ENCODE data around the gene ECE1. TPM values are rescaled to one million over a fixed set of nuclear protein-coding genes. Genes with fewer than 3 reads are reported as not detected.

The ECE1 gene
- total and polyA plus RNA-seq, 2 of the 8 experiments (the other 6 are each of a cell fraction or from before 2014, with no cell fraction given), result 21.4 to 36.8 TPM

DNA sequence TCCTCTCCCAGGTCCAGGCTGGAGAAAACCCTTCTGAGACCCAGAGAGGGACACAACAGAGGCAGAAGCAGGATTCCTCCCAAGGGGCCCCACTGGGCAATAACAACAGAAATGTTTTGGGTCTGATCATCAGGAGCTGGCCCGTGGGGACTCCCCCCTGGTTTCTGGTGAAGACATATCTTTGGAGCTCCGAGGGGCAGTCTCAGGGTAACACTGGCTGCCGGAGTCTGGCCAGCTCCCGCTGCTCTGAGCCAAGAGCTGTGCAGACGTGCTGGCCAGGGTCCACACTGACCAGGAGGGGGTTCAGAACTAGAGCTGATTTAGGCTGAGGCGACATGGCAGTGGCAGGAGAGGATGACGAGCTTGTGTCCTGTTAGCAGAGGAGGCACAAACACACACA, 13.1 kb downstream of the ECE1 start (continued):
- TF ChIP-seq, protein P1, sequence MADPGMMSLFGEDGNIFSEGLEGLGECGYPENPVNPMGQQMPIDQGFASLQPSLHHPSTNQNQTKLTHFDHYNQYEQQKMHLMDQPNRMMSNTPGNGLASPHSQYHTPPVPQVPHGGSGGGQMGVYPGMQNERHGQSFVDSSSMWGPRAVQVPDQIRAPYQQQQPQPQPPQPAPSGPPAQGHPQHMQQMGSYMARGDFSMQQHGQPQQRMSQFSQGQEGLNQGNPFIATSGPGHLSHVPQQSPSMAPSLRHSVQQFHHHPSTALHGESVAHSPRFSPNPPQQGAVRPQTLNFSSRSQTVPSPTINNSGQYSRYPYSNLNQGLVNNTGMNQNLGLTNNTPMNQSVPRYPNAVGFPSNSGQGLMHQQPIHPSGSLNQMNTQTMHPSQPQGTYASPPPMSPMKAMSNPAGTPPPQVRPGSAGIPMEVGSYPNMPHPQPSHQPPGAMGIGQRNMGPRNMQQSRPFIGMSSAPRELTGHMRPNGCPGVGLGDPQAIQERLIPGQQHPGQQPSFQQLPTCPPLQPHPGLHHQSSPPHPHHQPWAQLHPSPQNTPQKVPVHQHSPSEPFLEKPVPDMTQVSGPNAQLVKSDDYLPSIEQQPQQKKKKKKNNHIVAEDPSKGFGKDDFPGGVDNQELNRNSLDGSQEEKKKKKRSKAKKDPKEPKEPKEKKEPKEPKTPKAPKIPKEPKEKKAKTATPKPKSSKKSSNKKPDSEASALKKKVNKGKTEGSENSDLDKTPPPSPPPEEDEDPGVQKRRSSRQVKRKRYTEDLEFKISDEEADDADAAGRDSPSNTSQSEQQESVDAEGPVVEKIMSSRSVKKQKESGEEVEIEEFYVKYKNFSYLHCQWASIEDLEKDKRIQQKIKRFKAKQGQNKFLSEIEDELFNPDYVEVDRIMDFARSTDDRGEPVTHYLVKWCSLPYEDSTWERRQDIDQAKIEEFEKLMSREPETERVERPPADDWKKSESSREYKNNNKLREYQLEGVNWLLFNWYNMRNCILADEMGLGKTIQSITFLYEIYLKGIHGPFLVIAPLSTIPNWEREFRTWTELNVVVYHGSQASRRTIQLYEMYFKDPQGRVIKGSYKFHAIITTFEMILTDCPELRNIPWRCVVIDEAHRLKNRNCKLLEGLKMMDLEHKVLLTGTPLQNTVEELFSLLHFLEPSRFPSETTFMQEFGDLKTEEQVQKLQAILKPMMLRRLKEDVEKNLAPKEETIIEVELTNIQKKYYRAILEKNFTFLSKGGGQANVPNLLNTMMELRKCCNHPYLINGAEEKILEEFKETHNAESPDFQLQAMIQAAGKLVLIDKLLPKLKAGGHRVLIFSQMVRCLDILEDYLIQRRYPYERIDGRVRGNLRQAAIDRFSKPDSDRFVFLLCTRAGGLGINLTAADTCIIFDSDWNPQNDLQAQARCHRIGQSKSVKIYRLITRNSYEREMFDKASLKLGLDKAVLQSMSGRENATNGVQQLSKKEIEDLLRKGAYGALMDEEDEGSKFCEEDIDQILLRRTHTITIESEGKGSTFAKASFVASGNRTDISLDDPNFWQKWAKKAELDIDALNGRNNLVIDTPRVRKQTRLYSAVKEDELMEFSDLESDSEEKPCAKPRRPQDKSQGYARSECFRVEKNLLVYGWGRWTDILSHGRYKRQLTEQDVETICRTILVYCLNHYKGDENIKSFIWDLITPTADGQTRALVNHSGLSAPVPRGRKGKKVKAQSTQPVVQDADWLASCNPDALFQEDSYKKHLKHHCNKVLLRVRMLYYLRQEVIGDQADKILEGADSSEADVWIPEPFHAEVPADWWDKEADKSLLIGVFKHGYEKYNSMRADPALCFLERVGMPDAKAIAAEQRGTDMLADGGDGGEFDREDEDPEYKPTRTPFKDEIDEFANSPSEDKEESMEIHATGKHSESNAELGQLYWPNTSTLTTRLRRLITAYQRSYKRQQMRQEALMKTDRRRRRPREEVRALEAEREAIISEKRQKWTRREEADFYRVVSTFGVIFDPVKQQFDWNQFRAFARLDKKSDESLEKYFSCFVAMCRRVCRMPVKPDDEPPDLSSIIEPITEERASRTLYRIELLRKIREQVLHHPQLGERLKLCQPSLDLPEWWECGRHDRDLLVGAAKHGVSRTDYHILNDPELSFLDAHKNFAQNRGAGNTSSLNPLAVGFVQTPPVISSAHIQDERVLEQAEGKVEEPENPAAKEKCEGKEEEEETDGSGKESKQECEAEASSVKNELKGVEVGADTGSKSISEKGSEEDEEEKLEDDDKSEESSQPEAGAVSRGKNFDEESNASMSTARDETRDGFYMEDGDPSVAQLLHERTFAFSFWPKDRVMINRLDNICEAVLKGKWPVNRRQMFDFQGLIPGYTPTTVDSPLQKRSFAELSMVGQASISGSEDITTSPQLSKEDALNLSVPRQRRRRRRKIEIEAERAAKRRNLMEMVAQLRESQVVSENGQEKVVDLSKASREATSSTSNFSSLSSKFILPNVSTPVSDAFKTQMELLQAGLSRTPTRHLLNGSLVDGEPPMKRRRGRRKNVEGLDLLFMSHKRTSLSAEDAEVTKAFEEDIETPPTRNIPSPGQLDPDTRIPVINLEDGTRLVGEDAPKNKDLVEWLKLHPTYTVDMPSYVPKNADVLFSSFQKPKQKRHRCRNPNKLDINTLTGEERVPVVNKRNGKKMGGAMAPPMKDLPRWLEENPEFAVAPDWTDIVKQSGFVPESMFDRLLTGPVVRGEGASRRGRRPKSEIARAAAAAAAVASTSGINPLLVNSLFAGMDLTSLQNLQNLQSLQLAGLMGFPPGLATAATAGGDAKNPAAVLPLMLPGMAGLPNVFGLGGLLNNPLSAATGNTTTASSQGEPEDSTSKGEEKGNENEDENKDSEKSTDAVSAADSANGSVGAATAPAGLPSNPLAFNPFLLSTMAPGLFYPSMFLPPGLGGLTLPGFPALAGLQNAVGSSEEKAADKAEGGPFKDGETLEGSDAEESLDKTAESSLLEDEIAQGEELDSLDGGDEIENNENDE (IDR thresholded peaks at IDR 0.05; ENCODE audit: insufficient replicate concordance, low read length), result no peak
- TF ChIP-seq NANOG (IDR thresholded peaks at IDR 0.05; ENCODE audit: insufficient read depth, low read depth, low read length, poor library complexity, severe bottlenecking), result no peak
- TF ChIP-seq, protein P2, sequence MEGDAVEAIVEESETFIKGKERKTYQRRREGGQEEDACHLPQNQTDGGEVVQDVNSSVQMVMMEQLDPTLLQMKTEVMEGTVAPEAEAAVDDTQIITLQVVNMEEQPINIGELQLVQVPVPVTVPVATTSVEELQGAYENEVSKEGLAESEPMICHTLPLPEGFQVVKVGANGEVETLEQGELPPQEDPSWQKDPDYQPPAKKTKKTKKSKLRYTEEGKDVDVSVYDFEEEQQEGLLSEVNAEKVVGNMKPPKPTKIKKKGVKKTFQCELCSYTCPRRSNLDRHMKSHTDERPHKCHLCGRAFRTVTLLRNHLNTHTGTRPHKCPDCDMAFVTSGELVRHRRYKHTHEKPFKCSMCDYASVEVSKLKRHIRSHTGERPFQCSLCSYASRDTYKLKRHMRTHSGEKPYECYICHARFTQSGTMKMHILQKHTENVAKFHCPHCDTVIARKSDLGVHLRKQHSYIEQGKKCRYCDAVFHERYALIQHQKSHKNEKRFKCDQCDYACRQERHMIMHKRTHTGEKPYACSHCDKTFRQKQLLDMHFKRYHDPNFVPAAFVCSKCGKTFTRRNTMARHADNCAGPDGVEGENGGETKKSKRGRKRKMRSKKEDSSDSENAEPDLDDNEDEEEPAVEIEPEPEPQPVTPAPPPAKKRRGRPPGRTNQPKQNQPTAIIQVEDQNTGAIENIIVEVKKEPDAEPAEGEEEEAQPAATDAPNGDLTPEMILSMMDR (IDR thresholded peaks at IDR 0.05; ENCODE audit: control extremely low read depth in 1 of 3, insufficient read depth in 1 of 3, low read depth in 1 of 3, low read length in 3 of 3), result no peak
- no peak for TF ChIP-seq POU5F1 (IDR thresholded peaks at IDR 0.05; ENCODE audit: low read depth, low read length)
- no peak for TF ChIP-seq SP4 (IDR thresholded peaks at IDR 0.05; ENCODE audit: low read length)
